ENCODE measurements around the gene MLLT6. TPM values are rescaled to one million over a fixed set of nuclear protein-coding genes. Genes with fewer than 3 reads are reported as not detected.

Gene MLLT6
- total RNA-seq, 1 experiment from 2014 or later = 48.0 TPM

GRCh38 chr17:38741461-38741860 lies 36.4 kb downstream of the MLLT6 start:
- CTCF ChIA-PET = interaction anchor here (0.6 kb wide), 1 partner anchor 78 kb away, joined by 8 read pairs; no protein-coding TSS in a partner anchor
- Mint-ChIP-seq H3K27ac (peak overlapping the region; percentile 82; the same call in 1 of the 2 replicates), H3K27me3 (ENCODE audit: low read depth) (no peaks in the 10 kb centered on the region), H3K9me3 (no peaks in the 10 kb centered on the region), H3K36me3 (peaks cover 30% of the 10 kb centered on the region), H3K4me1 (peaks cover 51% of the 10 kb centered on the region), H3K4me3 (no peak overlapping the region)
- ATAC-seq (no peak), DNase-seq (ENCODE audit: low spot score) (no peak)
- TF ChIP-seq JUN (CRISPR knock-in tag; IDR thresholded peaks at IDR 0.05) (no peak), NR2C2 (CRISPR knock-in tag; IDR thresholded peaks at IDR 0.05) (no peak), FOXP1 (CRISPR knock-in tag; IDR thresholded peaks at IDR 0.05; ENCODE audit: borderline replicate concordance) (no peak), ZNF416 (CRISPR knock-in tag; IDR thresholded peaks at IDR 0.05) (no peak), PRRX2 (CRISPR knock-in tag; IDR thresholded peaks at IDR 0.05) (no peak), GABPB1 (CRISPR knock-in tag; IDR thresholded peaks at IDR 0.05) (no peak), ZNF671 (CRISPR knock-in tag; IDR thresholded peaks at IDR 0.05) (no peak), GTF2I (CRISPR knock-in tag; conservative IDR thresholded peaks at IDR 0.05) (no peak), ATF3 (CRISPR knock-in tag; conservative IDR thresholded peaks at IDR 0.05) (no peak), JAZF1 (CRISPR knock-in tag; IDR thresholded peaks at IDR 0.05) (no peak), ELF4 (CRISPR knock-in tag; IDR thresholded peaks at IDR 0.05; ENCODE audit: low read depth) (no peak), RORB (CRISPR knock-in tag; IDR thresholded peaks at IDR 0.05) (no peak), ERG (CRISPR knock-in tag; IDR thresholded peaks at IDR 0.05) (no peak), ZNF138 (CRISPR knock-in tag; conservative IDR thresholded peaks at IDR 0.05) (no peak), CREM (CRISPR knock-in tag; IDR thresholded peaks at IDR 0.05) (no peak)
- POLR2A ChIA-PET = no interaction called here

GRCh38 chr17:38741921-38742410 lies 36.9 kb downstream of the MLLT6 start:
- H3K9me3 Mint-ChIP-seq = no peaks in the 10 kb centered on the region
- CTCF ChIA-PET = interaction anchor here (0.6 kb wide), 1 partner anchor 79 kb away, joined by 8 read pairs; no protein-coding TSS in a partner anchor
- ATAC-seq = no peak
- POLR2A ChIA-PET = no interaction called here
- peaks cover 54% of the 10 kb centered on the region for H3K4me1 Mint-ChIP-seq
- peak overlapping the region; percentile 3; the same call in 1 of the 2 replicates for H3K27ac Mint-ChIP-seq
- no peak for DNase-seq (ENCODE audit: low spot score)
- no peak for TF ChIP-seq GRHL2 (CRISPR knock-in tag; IDR thresholded peaks at IDR 0.05; ENCODE audit: insufficient replicate concordance, severe bottlenecking)
- TF ChIP-seq CDX4 (CRISPR knock-in tag; IDR thresholded peaks at IDR 0.05; ENCODE audit: borderline replicate concordance) = no peak
- TF ChIP-seq MLX (CRISPR knock-in tag; IDR thresholded peaks at IDR 0.05) = no peak
- TF ChIP-seq PRDM15 (CRISPR knock-in tag; IDR thresholded peaks at IDR 0.05) = no peak
- no peak for TF ChIP-seq HMGA2 (CRISPR knock-in tag; IDR thresholded peaks at IDR 0.05)
- no peak for TF ChIP-seq SMAD4 (CRISPR knock-in tag; IDR thresholded peaks at IDR 0.05)
- no peak for TF ChIP-seq PREB (CRISPR knock-in tag; IDR thresholded peaks at IDR 0.05; ENCODE audit: borderline replicate concordance)
- no peak for TF ChIP-seq ATF1 (CRISPR knock-in tag; IDR thresholded peaks at IDR 0.05)
- H3K27me3 Mint-ChIP-seq (ENCODE audit: low read depth) = no peaks in the 10 kb centered on the region
- H3K4me3 Mint-ChIP-seq = no peak overlapping the region
- H3K36me3 Mint-ChIP-seq = peaks cover 30% of the 10 kb centered on the region
